Suppressor macrophage treated with lipopolysaccharide for 1 hour (primary cell): Measurements from ENCODE around the gene ZNF793.
A peak's percentile ranks its signal among the peaks of the same experiment; 100 is the strongest.

Source experiments
- DNase-seq, 3 donors: peaks; one replicate each; pipeline ENCODE4 v3.0.0-alpha.2; 2020 to 2022

The ZNF793 gene

DNA sequence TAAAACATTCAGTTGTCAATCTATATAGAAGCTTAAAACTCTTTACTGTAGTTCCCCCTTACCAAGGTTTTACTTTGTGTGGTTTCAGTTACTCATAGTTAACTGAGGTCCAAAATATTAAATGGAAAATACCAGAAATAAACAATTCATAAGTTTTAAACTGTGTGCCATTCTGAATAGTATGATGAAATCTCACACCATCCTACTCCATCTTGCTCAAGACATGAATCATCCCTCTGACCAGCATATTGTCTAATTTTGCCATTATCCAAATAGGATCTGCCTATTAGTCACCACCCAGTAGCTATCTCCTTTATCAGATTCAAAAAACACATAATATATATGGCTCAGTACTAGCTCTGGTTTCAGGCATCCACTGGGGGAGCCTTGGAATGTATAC lies 65.5 kb downstream of the ZNF793 start:
- DNase-seq: peak; percentile 20 to 48 (median 36)

DNA sequence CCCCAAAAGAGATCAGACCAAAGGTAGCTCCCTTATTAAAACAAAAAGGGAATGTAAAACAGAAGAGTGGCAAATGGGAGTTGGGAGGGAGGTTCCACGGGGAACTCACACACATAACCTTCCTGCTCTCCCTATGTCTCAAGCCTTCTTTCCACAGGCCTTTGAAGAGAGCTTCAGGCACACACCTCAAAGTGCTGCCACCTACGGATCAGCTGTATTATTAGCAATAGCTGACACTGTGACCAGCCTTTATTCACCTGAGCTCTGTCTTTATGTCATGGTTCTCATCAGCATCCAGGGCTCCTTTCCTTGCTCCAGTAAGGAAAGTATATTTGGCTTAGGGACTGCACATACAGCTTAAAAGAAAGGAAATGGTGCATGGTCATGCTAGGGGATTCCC lies 76.6 kb downstream of the ZNF793 start:
- DNase-seq: no peak
